ENCODE measurements around the gene SIPA1L3. TPM values are rescaled to one million over a fixed set of nuclear protein-coding genes. Genes with fewer than 3 reads are reported as not detected.

SIPA1L3 gene
- total RNA-seq, 2 donors from 2014 or later, result 42.8 to 48.2 TPM

DNA sequence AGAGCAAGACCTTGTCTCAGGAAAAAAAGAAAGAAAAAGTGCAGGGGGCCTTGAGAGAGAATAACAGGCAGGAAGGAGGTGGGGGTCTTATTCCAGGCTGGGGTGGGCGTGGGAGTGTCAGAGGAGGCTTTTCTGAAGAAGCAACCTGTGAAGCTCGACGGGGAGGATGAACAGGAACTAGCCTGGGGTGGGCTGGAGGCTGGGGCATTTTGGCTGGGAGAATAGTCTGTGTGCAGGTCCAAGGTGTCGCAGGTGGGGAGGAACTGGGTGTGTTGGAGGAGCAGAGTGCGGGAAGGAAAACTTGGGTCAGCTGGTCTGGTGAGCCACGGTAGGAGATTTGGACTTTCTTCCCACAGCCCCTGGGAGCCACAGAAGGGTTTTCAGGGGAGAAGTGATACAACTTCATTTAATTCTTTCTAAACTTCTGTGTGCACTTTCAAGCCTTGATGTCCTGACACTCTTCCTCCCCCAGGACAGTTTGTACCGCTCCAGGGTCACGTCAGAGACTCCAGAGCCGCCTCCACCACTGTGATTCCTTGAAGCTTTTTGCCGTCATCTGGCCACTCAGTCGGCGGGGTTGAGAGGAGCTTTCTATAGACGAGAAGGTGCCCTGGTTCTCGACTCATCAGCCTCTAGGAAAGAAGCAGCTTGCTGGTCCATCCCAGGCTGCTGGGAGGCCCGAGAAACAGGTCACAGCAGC is 138.7 kb downstream of the SIPA1L3 start:
- peaks cover 7% of the 10 kb centered on the region for H3K9me3 Mint-ChIP-seq
- TF ChIP-seq, protein P1, sequence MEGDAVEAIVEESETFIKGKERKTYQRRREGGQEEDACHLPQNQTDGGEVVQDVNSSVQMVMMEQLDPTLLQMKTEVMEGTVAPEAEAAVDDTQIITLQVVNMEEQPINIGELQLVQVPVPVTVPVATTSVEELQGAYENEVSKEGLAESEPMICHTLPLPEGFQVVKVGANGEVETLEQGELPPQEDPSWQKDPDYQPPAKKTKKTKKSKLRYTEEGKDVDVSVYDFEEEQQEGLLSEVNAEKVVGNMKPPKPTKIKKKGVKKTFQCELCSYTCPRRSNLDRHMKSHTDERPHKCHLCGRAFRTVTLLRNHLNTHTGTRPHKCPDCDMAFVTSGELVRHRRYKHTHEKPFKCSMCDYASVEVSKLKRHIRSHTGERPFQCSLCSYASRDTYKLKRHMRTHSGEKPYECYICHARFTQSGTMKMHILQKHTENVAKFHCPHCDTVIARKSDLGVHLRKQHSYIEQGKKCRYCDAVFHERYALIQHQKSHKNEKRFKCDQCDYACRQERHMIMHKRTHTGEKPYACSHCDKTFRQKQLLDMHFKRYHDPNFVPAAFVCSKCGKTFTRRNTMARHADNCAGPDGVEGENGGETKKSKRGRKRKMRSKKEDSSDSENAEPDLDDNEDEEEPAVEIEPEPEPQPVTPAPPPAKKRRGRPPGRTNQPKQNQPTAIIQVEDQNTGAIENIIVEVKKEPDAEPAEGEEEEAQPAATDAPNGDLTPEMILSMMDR (conservative IDR thresholded peaks at IDR 0.05), result no peak
- H3K27ac Mint-ChIP-seq, result no peak overlapping the region
- Histone ChIP-seq H3K36me3 (ENCODE audit: control insufficient read depth, insufficient read depth, low read length) (no peaks in the 10 kb centered on the region), H3K27me3 (ENCODE audit: control insufficient read depth, insufficient read depth, low read length, poor library complexity, severe bottlenecking) (no peaks in the 10 kb centered on the region), H3K9me3 (ENCODE audit: control insufficient read depth, low read length) (peaks cover 8% of the 10 kb centered on the region), H3K9ac (ENCODE audit: extremely low read depth, low read length, poor library complexity, severe bottlenecking) (no peak overlapping the region), H3K4me1 (ENCODE audit: control insufficient read depth, insufficient read depth, low read length) (peaks cover 3% of the 10 kb centered on the region), H3K27ac (ENCODE audit: low read depth, low read length) (no peak overlapping the region), H3K4me3 (ENCODE audit: low read length) (no peak overlapping the region)
- WGBS, 2 experiments (ENCODE audit: insufficient coverage in 1 of 2, insufficient read length in 1 of 2), result 80 to 87% methylated on average over 7 to 15 of the region's 15 CpGs
- no peaks in the 10 kb centered on the region for H3K27me3 Mint-ChIP-seq (ENCODE audit: insufficient read depth)
- H3K4me1 Mint-ChIP-seq, result peaks cover 37% of the 10 kb centered on the region
- peak; percentile 64 for DNase-seq
- H3K36me3 Mint-ChIP-seq (ENCODE audit: low read depth), result peaks cover 7% of the 10 kb centered on the region
- H3K4me3 Mint-ChIP-seq, result no peak overlapping the region

DNA sequence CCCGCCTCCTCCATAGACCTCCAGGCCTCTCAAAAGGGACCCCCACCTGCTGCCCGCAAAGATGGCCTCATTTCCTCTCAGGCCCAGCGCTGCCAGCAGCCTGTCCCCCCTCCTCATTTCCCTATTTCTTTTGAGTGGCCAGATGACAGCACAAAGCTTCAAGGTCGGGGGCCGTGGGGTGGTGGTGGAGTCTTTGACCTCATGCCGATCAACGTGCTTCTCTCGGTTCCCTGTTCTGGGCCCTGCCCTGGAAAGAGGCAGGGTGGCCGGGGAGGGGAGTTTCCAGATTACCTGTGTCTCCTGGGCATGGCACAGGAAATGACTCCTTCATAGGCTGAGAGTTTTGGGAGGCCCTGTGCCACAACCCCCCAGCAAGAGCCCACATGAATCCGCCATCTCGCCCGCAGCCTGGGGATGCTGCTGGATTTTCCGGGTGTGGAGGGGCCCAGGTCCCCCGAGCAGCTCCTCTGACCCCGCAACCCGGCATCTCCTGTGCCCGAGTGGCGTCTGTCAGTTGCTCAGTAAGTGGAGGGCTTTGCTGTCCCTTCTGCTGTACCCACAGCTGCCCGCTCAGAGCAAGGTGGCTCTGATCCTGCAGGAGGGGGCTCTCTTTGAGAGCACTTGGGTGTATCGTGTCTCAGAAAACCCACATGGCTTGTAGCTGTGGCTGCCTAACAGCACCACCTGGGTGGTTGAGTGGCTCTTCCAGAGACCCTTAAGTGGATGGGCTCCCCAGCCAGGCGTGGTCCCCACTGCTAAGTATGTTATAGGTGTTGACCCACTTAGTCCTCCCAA is 139.4 kb downstream of the SIPA1L3 start:
- no peaks in the 10 kb centered on the region for H3K36me3 ChIP-seq (ENCODE audit: control insufficient read depth, insufficient read depth, low read length)
- H3K4me1 ChIP-seq (ENCODE audit: control insufficient read depth, insufficient read depth, low read length), result peaks cover 3% of the 10 kb centered on the region
- WGBS, 2 experiments (ENCODE audit: insufficient coverage in 1 of 2, insufficient read length in 1 of 2), result 79 to 92% methylated on average over 15 to 21 of the region's 21 CpGs
- no peak for DNase-seq
- H3K9me3 ChIP-seq (ENCODE audit: control insufficient read depth, low read length), result peaks cover 8% of the 10 kb centered on the region
- Mint-ChIP-seq H3K4me3 (no peak overlapping the region), H3K27me3 (ENCODE audit: insufficient read depth) (no peaks in the 10 kb centered on the region), H3K27ac (no peak overlapping the region), H3K36me3 (ENCODE audit: low read depth) (peaks cover 10% of the 10 kb centered on the region), H3K9me3 (peaks cover 5% of the 10 kb centered on the region), H3K4me1 (peaks cover 37% of the 10 kb centered on the region)
- H3K4me3 ChIP-seq (ENCODE audit: low read length), result no peak overlapping the region
- TF ChIP-seq, protein P1 (conservative IDR thresholded peaks at IDR 0.05), result no peak
- H3K27ac ChIP-seq (ENCODE audit: low read depth, low read length), result no peak overlapping the region
- no peak overlapping the region for H3K9ac ChIP-seq (ENCODE audit: extremely low read depth, low read length, poor library complexity, severe bottlenecking)
- no peaks in the 10 kb centered on the region for H3K27me3 ChIP-seq (ENCODE audit: control insufficient read depth, insufficient read depth, low read length, poor library complexity, severe bottlenecking)

DNA sequence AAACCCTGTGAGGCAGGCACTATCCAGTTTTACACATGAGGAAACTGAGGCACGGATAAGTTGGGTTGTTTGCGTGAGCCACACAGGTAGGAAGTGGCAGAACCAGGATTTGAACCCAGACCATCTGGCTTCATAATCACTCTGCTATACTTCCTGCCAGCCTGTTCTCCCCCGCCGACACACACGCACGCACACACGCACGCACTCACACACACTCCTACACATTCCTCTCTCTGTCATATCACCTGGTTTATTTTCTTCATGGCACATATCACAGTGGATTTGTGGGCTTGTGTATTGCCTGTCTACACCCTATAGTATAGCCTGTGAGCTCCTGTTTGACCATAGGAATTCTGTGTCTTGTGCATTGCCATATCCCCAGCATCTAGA is 140.0 kb downstream of the SIPA1L3 start:
- Mint-ChIP-seq H3K27ac (no peak overlapping the region), H3K4me1 (peaks cover 37% of the 10 kb centered on the region), H3K9me3 (peaks cover under 1% of the 10 kb centered on the region), H3K4me3 (no peak overlapping the region), H3K27me3 (ENCODE audit: insufficient read depth) (no peaks in the 10 kb centered on the region), H3K36me3 (ENCODE audit: low read depth) (peaks cover 11% of the 10 kb centered on the region)
- Histone ChIP-seq H3K36me3 (ENCODE audit: control insufficient read depth, insufficient read depth, low read length) (no peaks in the 10 kb centered on the region), H3K4me1 (ENCODE audit: control insufficient read depth, insufficient read depth, low read length) (peaks cover 3% of the 10 kb centered on the region), H3K27ac (ENCODE audit: low read depth, low read length) (no peak overlapping the region), H3K27me3 (ENCODE audit: control insufficient read depth, insufficient read depth, low read length, poor library complexity, severe bottlenecking) (no peaks in the 10 kb centered on the region), H3K4me3 (ENCODE audit: low read length) (no peak overlapping the region), H3K9me3 (ENCODE audit: control insufficient read depth, low read length) (peaks cover 8% of the 10 kb centered on the region), H3K9ac (ENCODE audit: extremely low read depth, low read length, poor library complexity, severe bottlenecking) (no peak overlapping the region)
- TF ChIP-seq, protein P1 (conservative IDR thresholded peaks at IDR 0.05), result no peak
- DNase-seq, result no peak
- WGBS, 2 experiments (ENCODE audit: insufficient coverage in 1 of 2, insufficient read length in 1 of 2), result 75 to 81% methylated on average over 4 to 8 of the region's 8 CpGs
